D721Med (cell line): ENCODE data around the gene ALG1.

Source experiments
- DNase-seq: peaks from one replicate; pipeline ENCODE4 v3.0.0; 2011; ENCODE audit warnings: low spot score; ENCODE audit not compliant: insufficient read length
- FAIRE-seq: peaks from 2 replicates; lab custom pipeline; 2011; peaks lifted over from hg19 to GRCh38; lab: Jason Lieb, UNC
- CTCF ChIP-seq: IDR thresholded peaks from 2 replicates; pipeline ENCODE4 v1.5.1; 2012; ENCODE audit warnings: mild to moderate bottlenecking, control low read depth; ENCODE audit not compliant: insufficient read depth; ENCODE audit errors: missing control alignments

Gene ALG1

GRCh38 chr16:5071681-5072333, at the start of gene ALG1:
ALG1 (plus strand) TSS chr16:5071843; CDS start chr16:5071850, 7 bp downstream.
- no peak for FAIRE-seq
- no peak for TF ChIP-seq CTCF
- DNase-seq, result peak; percentile 90

GRCh38 chr16:5022521-5022920, 49.1 kb upstream of the ALG1 start:
- no peak for FAIRE-seq
- TF ChIP-seq CTCF, result no peak
- no peak for DNase-seq

GRCh38 chr16:5024632-5025031, 47.0 kb upstream of the ALG1 start:
- DNase-seq (peak; percentile 48), FAIRE-seq (no peak)
- TF ChIP-seq CTCF, result peak; percentile 10

- TF ChIP-seq CTCF, result peak; percentile 50
- peak; percentile 52 for DNase-seq
- no peak for FAIRE-seq
Observed at GRCh38 chr16:5025171-5025632, 46.4 kb upstream of the ALG1 start.

- TF ChIP-seq CTCF, result no peak
- DNase-seq, result peak; percentile 1
- no peak for FAIRE-seq
Observed at GRCh38 chr16:5026664-5027063, 45.0 kb upstream of the ALG1 start.

GRCh38 chr16:5027086-5027485, 44.6 kb upstream of the ALG1 start:
- DNase-seq (peak; percentile 8), FAIRE-seq (no peak)
- no peak for TF ChIP-seq CTCF

GRCh38 chr16:5027575-5028235, 43.9 kb upstream of the ALG1 start:
- DNase-seq (no peak), FAIRE-seq (no peak)
- no peak for TF ChIP-seq CTCF
